ENCODE measurements around the gene POLR3G.

DNA sequence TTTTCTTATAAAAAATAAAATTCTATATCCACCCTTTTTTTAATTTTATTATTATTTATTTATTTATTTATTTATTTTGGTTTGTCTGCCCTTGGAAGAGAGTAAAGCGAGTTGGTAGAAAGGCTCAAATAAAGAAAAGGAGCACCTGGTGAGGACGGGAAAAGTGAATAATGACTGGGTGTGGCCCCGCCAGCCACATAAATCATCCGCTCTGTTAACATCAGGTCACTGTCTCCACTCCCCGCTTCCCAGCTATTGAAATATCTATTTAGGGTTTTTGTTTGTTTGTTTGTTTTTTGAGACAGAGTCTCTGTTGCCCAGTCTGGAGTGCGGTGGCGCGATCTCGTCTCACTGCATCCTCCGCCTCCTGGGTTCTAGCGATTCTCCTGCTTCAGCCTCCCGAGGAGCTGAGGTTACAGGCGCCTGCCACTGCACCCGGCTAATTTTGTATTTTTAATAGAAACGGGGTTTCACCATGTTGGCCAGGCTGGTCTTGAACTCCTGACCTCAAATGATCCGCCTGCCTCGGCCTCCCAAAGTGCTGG, 844 bp downstream of the POLR3G start:
- TF ChIP-seq, protein P1, sequence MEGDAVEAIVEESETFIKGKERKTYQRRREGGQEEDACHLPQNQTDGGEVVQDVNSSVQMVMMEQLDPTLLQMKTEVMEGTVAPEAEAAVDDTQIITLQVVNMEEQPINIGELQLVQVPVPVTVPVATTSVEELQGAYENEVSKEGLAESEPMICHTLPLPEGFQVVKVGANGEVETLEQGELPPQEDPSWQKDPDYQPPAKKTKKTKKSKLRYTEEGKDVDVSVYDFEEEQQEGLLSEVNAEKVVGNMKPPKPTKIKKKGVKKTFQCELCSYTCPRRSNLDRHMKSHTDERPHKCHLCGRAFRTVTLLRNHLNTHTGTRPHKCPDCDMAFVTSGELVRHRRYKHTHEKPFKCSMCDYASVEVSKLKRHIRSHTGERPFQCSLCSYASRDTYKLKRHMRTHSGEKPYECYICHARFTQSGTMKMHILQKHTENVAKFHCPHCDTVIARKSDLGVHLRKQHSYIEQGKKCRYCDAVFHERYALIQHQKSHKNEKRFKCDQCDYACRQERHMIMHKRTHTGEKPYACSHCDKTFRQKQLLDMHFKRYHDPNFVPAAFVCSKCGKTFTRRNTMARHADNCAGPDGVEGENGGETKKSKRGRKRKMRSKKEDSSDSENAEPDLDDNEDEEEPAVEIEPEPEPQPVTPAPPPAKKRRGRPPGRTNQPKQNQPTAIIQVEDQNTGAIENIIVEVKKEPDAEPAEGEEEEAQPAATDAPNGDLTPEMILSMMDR (conservative IDR thresholded peaks at IDR 0.05; ENCODE audit: low read length) = no peak
- TF ChIP-seq EZH2phosphoT487 (IDR thresholded peaks at IDR 0.05; ENCODE audit: borderline replicate concordance, low read depth, low read length) = no peak
